NCI-H2196 treated with DMSO at 0.1 percent for 48 hours (cell line): ENCODE measurements around the gene UFC1.

Experiments used
- DNase-seq: peaks from one replicate; lab custom pipeline; 2025; ENCODE audit not compliant: unreplicated experiment; lab: John Stamatoyannopoulos, UW

The UFC1 gene

DNA sequence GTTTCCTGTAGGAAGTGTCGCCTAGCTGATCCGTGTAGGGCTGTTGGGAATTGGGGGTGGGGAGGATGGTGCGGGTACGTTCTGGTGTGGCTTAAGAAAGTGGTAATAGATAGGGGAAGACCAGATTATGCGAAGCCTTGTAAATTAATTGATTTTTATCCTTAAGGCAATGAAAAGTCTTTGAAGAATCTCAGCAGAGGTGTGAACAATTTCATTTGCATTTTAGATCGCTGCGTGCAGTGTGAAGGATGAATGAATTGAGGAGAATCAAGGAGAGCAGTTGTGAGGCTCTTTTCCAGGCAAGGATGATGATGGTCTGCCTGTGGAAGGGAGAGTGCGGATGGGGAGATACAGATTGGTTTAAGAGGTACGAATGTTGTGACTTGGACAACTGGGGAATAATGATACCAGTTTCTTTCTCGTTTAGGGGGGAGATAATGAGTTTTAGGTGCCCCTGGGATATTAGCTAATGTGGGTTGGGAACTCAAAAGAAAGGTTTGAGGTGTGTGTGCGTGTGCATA is 20.5 kb upstream of the UFC1 start:
- no peak for DNase-seq

DNA sequence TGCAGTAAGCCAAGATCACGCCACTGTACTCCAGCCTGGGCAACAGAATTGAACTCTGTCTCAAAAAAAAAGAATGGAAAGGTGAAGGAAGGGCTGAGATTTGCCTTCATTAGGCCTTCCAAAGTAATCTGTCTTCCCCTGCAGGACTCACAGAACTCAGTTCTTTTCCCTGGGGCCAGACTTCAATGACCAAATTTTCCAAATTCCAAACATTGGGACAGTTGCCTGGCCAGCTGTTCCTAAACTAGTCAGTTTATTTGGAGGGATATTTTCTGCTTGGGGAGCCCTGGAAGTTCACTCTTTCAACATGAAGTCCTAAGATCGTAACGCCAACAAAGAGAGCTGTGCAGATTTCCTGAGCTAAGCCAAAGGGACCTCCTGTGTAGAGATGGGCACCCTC is 15.9 kb upstream of the UFC1 start:
- no peak for DNase-seq

DNA sequence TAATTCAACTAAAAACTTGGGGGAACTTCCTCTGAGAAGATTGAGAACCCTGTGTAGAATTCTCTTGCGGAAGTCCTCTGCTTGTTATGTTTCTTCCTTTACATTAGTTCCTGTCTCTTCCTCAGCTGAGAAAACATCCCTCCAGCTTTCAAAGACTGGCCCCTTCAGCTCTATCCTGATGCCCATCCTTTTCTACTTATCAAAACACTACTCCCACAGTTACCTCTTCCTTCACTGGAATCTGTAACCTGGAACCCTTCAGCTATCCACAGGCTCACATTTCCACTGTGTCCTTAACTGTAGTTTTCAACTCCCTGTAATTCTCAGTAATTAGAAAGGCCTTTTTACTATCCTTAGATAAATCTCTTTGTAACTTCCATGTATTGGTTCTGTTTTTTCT is 15.3 kb upstream of the UFC1 start:
- no peak for DNase-seq

DNA sequence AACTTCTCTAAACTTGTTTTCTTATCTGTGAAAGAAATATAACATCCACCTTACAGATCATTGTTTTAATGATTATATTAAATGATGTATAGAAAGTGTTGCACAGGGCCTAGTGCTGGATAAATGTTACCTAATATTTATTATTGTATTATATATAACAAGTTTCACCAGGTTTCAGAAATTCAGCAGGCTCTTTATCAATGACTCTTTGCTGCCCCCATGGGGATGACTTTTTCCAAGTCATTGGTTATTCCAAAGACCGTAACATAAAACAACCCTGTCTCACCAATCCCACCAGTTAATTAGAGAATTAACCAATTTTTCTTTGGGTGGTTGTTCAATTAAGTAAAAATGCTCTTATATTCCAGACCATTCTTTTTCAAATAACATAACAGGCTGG is 14.0 kb upstream of the UFC1 start:
- no peak for DNase-seq

DNA sequence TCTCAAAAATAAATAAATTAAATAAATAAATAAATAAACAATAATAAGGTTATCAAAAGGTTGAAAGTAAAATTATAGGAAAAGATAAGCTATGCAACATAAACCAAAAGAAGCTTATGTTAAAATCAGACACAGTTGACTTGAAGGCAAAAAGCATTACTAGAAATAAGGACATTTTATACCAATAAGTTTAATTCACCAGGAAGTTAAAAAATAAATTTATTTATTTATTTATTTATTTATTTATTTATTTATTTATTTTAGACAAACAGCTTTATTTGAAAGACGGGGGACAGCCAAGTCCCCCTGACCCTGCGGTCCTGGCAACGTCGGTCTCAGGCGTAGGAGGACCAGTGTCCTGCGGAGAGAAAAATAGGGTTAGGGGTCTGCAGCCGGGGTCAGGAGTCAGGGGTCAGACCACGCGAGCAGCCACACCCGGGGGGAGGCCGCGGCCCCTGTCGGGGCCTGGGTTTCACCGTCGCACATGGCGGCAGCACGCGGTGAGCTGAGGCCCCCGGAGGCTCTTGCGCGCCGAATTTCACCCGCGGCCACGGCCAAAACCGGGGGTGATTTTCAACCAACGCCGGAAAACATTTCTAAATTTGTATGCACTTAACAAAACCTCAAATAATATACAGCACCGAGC is 12.9 kb upstream of the UFC1 start:
- DNase-seq = no peak

DNA sequence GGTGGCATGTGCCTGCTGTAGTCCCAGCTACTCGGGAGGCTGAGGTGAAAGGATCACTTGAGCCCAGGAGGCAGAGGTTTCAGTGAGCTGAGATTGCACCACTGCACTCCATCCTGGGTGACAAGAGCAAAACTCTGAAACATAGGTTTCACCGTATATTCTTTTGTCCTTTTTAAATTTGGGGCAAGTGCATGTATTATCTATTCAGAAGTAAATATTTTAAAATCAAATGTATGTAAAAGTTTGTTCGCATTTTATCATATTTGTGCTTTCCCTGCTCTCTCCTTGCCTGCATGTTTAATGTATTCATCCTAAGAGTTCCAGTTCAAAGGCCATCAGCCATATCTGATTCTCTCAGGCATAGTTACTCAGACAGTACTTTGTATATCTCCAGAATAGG is 7.9 kb upstream of the UFC1 start:
- DNase-seq = no peak

DNA sequence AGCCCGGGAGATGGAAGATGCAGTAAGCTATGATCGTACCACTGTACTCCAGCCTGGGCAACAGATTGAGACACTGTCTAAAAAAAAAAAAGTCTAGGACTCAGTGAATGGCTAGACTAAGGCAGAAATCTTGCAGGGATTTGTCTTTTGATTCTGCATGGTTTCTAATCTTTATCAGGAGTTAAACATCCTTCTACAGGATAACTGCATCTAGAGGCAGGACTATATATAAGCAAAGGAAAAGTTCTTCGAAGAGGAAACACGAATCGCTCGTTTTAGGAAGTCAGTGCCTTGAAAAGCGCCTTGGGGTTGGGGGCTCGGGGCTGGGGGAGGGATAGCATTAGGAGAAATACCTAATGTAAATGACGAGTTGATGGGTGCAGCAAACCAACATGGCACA is 602 bp upstream of the UFC1 start:
- no peak for DNase-seq

DNA sequence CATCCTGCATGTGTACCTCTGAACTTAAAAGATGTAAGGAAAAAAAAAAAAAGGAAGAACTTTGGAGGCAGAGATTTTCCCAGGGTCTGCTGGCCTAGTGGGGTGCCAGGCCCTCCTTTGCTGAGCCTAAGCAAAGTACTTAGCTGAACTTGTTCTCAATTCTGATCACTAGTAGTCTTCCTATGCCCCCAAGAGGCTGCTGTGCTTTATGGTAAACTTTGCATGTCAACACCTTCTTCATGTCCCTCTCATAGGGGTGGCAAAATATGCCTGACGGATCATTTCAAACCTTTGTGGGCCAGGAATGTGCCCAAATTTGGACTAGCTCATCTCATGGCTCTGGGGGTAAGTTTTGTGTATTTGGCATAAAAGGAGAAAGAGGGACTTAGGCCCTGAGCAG is 4.1 kb downstream of the UFC1 start:
- no peak for DNase-seq

DNA sequence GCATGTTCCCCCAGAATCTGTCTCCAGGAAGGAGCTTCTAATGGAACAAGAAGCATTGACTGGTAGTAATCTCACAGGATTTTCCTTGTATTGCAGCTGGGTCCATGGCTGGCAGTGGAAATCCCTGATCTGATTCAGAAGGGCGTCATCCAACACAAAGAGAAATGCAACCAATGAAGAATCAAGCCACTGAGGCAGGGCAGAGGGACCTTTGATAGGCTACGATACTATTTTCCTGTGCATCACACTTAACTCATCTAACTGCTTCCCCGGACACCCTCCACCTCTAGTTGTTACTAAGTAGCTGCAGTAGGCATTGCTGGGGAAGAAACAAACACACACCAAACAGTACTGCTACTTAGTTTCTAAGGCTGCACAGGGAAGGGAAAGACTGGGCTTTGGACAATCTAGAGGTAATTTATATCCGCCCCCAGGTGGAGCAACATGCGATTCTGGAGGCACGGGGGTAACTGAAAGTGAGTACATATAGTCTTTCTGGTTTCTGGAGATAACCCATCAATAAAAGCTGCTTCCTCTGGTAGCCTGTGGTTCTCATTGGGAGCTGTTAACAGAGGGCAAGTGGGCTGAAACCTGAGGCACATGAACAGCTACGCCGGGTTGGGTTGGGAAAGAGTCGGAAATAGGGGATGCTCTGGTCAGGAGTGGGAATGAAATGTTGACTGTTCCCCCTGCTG is 4.7 kb downstream of the UFC1 start:
- DNase-seq = no peak

DNA sequence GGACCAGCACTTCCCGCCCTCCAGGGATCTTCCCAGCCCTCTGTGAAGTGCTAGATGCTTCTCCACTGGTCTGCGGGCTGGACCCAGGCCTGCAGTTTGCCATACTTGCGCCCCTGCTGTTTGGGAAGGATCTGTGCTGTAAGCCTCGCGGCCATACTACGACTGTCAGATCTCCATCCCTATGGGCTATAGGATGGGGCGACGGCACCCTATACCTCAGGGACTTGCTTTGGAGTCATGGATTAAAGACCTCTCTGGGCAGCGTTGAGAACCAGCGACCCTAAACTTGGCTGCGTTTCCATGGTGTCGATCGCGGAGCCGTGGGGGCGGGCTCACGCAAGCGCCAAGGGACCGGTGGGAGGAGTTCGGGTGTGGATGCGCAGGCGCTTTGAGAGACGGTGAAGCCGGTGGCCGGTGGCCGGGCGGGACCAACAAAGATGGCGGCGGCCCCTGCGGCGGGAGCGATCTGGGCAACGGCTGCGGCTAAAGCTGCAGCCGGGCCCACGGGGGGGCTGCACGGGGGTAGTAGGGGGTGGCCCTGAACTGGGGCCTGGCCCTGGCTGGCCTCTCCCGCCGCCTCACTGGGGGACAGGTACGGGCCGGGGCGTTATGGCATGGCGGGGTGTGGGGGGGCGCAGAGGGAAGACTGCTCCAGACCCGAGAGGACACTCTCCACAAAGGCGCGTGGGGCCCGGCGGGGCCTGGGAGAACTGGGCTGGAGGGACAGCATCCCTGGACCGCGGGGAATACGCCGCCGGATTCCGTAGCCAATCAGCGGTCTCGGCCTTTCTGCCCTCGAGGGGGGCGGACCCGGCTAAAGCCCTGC is 5.5 kb downstream of the UFC1 start, which contains the start of gene USP21:
USP21 (plus strand) TSS at position 414 of the 826 bp plus-strand sequence. CDS start 1,141 bp downstream, outside the sequence.
- DNase-seq = peak; percentile 85

DNA sequence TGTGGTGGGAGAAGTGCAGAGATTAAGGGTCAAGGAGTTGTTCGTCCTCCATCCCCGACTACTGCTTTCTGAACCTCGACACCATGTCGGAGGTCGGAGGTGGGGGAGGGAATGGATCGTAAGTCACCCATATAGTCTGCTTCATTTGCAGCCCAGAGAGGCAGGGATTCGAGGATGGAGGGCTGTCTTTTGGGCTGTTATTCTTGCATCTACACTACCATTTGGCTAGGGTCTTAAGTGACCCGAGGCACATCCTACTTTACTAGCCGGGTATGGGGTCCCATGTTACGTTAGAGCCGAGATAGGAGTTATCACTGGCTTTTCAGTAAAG is 6.1 kb downstream of the UFC1 start:
- no peak for DNase-seq

DNA sequence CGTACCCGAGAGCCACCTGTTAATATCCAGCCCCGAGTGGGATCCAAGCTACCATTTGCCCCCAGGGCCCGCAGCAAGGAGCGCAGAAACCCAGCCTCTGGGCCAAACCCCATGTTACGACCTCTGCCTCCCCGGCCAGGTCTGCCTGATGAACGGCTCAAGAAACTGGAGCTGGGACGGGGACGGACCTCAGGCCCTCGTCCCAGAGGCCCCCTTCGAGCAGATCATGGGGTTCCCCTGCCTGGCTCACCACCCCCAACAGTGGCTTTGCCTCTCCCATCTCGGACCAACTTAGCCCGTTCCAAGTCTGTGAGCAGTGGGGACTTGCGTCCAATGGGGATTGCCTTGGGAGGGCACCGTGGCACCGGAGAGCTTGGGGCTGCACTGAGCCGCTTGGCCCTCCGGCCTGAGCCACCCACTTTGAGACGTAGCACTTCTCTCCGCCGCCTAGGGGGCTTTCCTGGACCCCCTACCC is 6.9 kb downstream of the UFC1 start:
- DNase-seq = no peak

DNA sequence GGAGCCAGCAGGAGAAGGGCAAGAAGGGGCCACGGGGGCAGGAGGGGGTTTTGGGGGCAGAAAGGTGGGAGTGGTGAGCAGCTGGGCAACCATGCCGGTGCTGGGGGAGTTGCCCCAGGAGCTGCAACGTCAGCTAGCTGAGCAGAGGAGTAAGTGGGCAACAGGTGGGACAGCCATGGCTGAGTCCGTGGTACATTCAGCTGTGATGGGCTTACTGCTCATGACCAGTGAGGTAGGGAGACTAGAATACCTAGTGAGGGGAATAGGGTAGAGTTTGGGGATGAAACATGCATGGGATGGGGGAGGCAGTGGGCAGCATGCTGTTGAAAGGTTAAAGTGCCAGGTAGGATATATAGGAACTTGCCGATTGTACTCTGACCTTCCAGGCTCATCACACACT is 7.9 kb downstream of the UFC1 start:
- no peak for DNase-seq

DNA sequence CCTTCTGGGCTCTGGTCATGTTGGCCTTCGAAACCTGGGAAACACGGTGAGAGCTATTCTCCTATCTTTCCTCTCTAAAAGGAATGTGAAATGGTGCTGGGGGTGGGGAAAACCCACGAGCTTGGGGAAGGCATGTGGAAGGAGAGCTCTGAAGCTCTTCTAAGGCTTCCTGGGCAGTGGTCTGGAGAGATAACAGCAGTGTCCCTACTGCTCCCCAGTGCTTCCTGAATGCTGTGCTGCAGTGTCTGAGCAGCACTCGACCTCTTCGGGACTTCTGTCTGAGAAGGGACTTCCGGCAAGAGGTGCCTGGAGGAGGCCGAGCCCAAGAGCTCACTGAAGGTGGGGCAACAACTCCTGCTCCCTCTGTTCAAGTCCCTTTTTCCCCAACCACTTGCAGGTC is 8.3 kb downstream of the UFC1 start:
- no peak for DNase-seq

DNA sequence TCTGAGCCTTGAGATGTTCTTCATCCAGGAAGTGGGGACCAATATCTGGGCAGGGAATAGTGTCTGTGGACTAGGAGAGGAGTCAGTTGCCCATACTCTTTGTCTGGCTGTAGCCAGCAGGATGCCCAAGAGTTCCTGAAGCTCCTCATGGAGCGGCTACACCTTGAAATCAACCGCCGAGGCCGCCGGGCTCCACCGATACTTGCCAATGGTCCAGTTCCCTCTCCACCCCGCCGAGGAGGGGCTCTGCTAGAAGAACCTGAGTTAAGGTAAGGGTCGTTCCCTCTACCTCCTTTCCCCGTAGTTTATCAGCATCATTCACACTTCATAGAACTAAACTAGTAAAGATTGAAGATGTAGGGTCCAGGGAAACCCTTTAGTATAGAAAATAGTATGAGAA is 9.0 kb downstream of the UFC1 start:
- no peak for DNase-seq

DNA sequence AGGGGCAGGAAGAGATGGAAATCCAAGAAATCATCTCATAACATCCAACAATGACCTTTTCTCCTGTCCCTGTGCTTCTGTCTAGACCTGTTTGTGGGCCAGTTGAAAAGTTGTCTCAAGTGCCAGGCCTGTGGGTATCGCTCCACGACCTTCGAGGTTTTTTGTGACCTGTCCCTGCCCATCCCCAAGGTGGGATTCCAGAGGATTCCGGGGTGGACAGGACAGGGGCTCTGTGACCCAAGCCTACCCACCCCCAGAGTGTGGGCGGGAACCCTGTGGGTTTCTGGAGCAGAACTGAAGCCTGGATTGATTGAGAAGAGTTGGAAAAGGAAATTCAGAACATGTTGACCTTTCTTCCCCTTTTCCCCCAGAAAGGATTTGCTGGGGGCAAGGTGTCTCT is 10.0 kb downstream of the UFC1 start:
- DNase-seq = no peak

DNA sequence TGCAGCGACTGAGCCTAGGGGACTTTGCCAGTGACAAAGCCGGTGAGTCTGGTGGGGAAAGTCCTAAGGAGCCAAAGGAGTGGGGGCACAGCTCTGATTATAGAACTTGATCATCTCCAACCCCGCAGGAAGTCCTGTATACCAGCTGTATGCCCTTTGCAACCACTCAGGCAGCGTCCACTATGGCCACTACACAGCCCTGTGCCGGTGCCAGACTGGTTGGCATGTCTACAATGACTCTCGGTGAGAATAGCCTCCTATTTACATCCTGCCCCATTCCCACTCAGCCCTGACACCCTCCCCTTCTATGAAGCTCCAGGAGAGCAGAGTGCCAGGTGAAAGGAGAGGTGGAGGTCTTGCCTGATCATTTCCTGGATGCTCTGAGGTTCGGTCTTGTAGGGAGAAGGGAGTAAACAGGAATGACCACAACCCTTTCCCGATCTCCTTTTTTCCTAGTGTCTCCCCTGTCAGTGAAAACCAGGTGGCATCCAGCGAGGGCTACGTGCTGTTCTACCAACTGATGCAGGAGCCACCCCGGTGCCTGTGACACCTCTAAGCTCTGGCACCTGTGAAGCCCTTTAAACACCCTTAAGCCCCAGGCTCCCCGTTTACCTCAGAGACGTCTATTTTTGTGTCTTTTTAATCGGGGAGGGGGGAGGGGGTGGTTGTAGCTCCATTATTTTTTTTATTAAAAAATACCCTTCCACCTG is 11.3 kb downstream of the UFC1 start:
- DNase-seq = no peak

DNA sequence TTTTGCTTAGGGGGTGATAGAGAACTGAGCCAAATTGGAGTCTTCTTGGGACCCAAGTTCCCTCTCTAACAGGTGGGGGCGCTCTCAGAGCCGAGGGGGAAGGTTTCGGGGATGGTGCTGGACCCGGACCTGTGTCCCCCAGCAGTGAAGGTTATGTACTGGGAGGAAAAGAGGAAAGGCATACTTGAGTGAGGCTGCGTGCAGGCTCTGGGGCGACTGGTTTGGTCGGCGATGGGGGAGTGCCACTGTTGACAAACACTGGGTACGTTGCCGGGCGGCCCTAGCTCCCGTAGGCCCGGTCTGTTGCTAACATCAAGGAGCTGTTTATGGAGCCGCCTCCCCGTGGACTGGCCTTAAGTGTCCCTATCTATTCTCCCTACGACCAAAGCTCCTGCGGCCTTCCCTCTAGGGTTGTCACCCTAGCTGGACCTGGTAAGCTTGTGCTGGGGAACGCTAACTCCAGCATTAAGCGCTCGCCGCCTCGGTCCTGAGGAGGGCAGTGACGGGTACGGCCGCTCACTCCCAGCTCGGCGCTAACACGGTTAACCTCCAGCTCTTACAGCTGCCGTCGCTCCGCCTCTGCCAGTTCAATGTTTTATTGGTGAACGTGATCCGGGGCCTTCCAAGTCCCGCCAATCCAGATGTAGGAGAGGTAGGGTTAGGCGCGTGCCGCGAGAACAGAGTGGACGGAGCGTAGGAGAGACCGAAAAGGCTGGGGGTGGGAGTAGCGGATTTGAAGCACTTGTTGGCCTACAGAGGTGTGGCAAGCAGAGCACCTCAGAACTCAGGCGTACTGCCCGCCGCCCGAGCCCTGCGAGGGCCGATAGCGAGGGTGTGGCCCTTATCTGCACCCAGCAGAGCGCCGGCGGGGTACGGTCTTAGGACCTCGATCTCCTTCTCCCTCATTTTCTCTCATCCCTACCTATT is 12.2 kb downstream of the UFC1 start, which contains the start of gene PPOX:
PPOX (plus strand) TSS at position 685 of the 927 bp plus-strand sequence. CDS start 422 bp downstream, outside the sequence.
- DNase-seq = peak; percentile 96

DNA sequence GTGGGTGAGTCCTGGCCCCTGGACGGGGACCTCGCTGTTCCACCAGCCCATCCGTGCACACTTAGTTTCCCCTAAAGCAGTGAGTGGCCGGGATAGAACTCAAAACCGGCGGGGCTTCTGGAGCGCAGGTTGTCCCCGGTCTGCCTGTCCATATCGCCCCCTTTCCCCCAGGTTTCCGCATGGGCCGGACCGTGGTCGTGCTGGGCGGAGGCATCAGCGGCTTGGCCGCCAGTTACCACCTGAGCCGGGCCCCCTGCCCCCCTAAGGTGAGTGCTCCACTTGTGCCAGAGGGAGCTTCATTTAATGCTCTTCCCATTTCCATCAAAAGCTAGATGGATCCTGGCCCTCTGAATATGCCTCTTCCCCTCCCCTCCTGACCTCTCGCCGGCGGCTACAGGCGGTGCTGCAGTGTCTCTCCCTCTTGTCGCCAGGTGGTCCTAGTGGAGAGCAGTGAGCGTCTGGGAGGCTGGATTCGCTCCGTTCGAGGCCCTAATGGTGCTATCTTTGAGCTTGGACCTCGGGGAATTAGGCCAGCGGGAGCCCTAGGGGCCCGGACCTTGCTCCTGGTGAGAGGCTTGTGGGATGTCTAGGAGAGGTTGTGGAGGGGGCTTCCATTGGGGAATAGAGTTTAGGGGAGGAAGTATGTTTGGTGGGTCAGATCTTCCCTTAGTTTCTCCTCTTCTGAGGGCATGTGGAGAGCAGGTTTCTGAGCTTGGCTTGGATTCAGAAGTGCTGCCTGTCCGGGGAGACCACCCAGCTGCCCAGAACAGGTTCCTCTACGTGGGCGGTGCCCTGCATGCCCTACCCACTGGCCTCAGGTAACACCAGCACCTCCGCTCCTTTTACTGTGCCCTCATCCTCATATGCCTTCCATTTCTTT is 13.1 kb downstream of the UFC1 start:
- no peak for DNase-seq
